Upper lobe of right lung (tissue), 1 donor: ENCODE measurements around the gene CTXN1. TPM values are rescaled to one million over a fixed set of nuclear protein-coding genes. Genes with fewer than 3 reads are reported as not detected.
A peak's percentile ranks its signal among the peaks of the same experiment; 100 is the strongest.

Experiments
- ATAC-seq: fragments of 200-7000 bp; cut with Tn5 transposase; one replicate; pipeline ENCODE4 v1.9.1; 2020; ENCODE audit warnings: mild to moderate bottlenecking, moderate library complexity
- DNase-seq: peaks from one replicate; pipeline ENCODE4 v3.0.0-alpha.2; 2020
- H3K27ac ChIP-seq: fragments of 200-600 bp; one replicate; pipeline ENCODE4 v1.8.0; 2022
- H3K27me3 ChIP-seq: fragments of 200-600 bp; one replicate; pipeline ENCODE4 v1.8.0; 2022; ENCODE audit warnings: mild to moderate bottlenecking
- H3K36me3 ChIP-seq: fragments of 200-600 bp; one replicate; pipeline ENCODE4 v1.8.0; 2022
- H3K4me1 ChIP-seq: fragments of 200-600 bp; one replicate; pipeline ENCODE4 v1.8.0; 2022
- H3K4me3 ChIP-seq: fragments of 200-600 bp; one replicate; pipeline ENCODE4 v1.8.0; 2022; ENCODE audit warnings: mild to moderate bottlenecking
- H3K9me3 ChIP-seq: fragments of 200-600 bp; one replicate; pipeline ENCODE4 v1.8.0; 2022
- CTCF ChIP-seq: fragments of 200-600 bp; IDR thresholded peaks from one replicate; pipeline ENCODE4 v1.8.0; 2022; ENCODE audit warnings: antibody characterized with exemption
- intact Hi-C: fragments of 100-400 bp; cut with DNase I; formaldehyde crosslinking; loops from one replicate; pipeline ENCODE4 v1.11.0; 2022
- total RNA-seq: library from RNA; stranded (reverse); fragmentation: NEBNext Ultra II Directional; extraction: Animal tissue kit (Norgen Biotek cat#: 25700); gene quantifications from one replicate; pipeline ENCODE4 v1.2.1, GENCODE V29; 2021
- donor health status: DM: no; HTN: yes; CAD: no; lungs with severe emphysema.

Gene CTXN1
- total RNA-seq, 1 donor from 2014 or later: 1.2 TPM

GRCh38 chr19:7922836-7923195 is 3.1 kb downstream of the CTXN1 start:
- Histone ChIP-seq H3K27ac (no peak overlapping the region), H3K4me3 (no peak overlapping the region), H3K9me3 (no peaks in the 10 kb centered on the region), H3K4me1 (peaks cover 36% of the 10 kb centered on the region), H3K27me3 (peaks cover 10% of the 10 kb centered on the region), H3K36me3 (peaks cover 13% of the 10 kb centered on the region)
- DNase-seq (no peak), ATAC-seq (no peak)
- intact Hi-C loops: no loop called here
- no peak for TF ChIP-seq CTCF

- Histone ChIP-seq H3K27me3 (peaks cover 12% of the 10 kb centered on the region), H3K4me3 (no peak overlapping the region), H3K27ac (peak overlapping the region; percentile 78), H3K4me1 (peaks cover 42% of the 10 kb centered on the region), H3K36me3 (peaks cover 13% of the 10 kb centered on the region), H3K9me3 (no peaks in the 10 kb centered on the region)
- TF ChIP-seq CTCF: no peak
- no peak for DNase-seq
- no peak for ATAC-seq
- intact Hi-C loops: no loop called here
These were observed 3.7 kb downstream of the CTXN1 start for GRCh38 chr19:7921967-7922835.

GRCh38 chr19:7921302-7921966 is 4.5 kb downstream of the CTXN1 start:
- ATAC-seq (no peak), DNase-seq (no peak)
- Histone ChIP-seq H3K27me3 (peaks cover 14% of the 10 kb centered on the region), H3K36me3 (peaks cover 13% of the 10 kb centered on the region), H3K27ac (peak overlapping the region; percentile 78), H3K4me1 (peaks cover 42% of the 10 kb centered on the region), H3K4me3 (peak overlapping the region; percentile 56), H3K9me3 (no peaks in the 10 kb centered on the region)
- intact Hi-C loops: no loop called here
- no peak for TF ChIP-seq CTCF

GRCh38 chr19:7920519-7921301 is 5.2 kb downstream of the CTXN1 start:
- TF ChIP-seq CTCF: no peak
- Histone ChIP-seq H3K36me3 (peaks cover 13% of the 10 kb centered on the region), H3K27me3 (peaks cover 18% of the 10 kb centered on the region), H3K27ac (peak overlapping the region; percentile 78), H3K4me3 (peak overlapping the region; percentile 74), H3K9me3 (no peaks in the 10 kb centered on the region), H3K4me1 (peaks cover 42% of the 10 kb centered on the region)
- DNase-seq: peak; percentile 100
- ATAC-seq: peak; percentile 91
- intact Hi-C loops: no loop called here

- no peak for TF ChIP-seq CTCF
- H3K27me3 ChIP-seq: peaks cover 26% of the 10 kb centered on the region
- peak; percentile 76 for ATAC-seq
- H3K9me3 ChIP-seq: no peaks in the 10 kb centered on the region
- peaks cover 39% of the 10 kb centered on the region for H3K4me1 ChIP-seq
- intact Hi-C loops: no loop called here
- peak within 1 kb of the TSS; percentile 78 for H3K27ac ChIP-seq
- H3K4me3 ChIP-seq: peak within 1 kb of the TSS; percentile 74
- H3K36me3 ChIP-seq: peaks cover 13% of the 10 kb centered on the region
- DNase-seq: peak; percentile 99
These were observed 6.1 kb downstream of the CTXN1 start, which contains the start of gene SNAPC2 for GRCh38 chr19:7919610-7920518. Gene SNAPC2, plus strand, starts transcription at chr19:7920338. Its CDS starts 29 bp downstream, at chr19:7920367.
